ENCODE results near the gene STX5. TPM values are rescaled to one million over a fixed set of nuclear protein-coding genes. Genes with fewer than 3 reads are reported as not detected.

Gene STX5
- polyA plus RNA-seq, 3 donors: 36.4 to 39.6 (median 38.5) TPM

DNA sequence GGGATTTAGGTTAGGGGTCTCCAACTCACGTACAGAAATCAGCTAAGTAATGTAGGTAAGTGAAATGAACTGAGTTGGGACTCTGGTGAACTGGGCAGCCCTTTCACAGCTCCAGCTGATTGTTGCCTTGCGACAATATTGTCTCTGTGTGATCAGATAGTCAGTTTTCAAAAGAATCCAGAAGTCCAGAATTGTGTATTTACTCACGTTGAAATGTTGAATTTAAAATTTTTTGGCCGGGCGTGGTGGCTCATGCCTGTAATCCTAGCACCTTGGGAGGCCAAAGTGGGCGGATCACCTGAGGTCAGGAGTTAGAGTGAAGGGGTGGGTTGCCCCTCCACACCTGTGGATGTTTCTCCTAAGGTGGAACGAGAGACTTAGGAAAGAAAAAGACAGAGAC is 26.4 kb upstream of the STX5 start:
- H3K27ac Mint-ChIP-seq: peak overlapping the region in 2 of 7 donors; percentile 26 to 78
- H3K9ac ChIP-seq (ENCODE audit: insufficient read depth, low read length, poor library complexity, severe bottlenecking): no peak overlapping the region
- H3K4me1 Mint-ChIP-seq: peaks cover 46% of the 10 kb centered on the region

DNA sequence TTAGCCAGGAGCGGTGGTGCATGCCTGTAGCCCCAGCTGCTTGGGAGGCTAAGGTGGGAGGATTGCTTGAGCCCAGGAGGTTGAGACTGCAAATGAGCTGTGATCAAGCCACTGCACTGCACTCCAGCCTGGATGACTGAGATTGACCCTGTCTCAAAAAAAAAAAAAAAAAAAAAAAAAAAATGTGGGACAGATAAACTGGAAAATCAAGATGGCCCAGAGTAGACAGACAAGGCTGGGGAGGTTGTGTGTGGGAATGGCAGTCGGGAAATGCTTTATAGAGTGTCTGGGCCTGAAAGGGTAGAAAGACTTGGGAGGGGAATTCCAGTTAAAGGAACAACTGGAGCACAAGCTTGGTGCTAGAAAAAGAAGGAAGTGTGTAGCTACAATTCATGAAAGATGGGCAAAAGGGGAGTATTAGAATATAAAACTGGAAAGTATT is 25.7 kb upstream of the STX5 start:
- H3K4me3 Mint-ChIP-seq: no peak overlapping the region
- 36% methylated on average over 1 of the region's 2 CpGs for WGBS (ENCODE audit: insufficient coverage)
- H3K27ac Mint-ChIP-seq: peak overlapping the region in 5 of 7 donors; percentile 1 to 78 (median 20)
- H3K4me1 Mint-ChIP-seq: peaks cover 44% of the 10 kb centered on the region
- H3K36me3 Mint-ChIP-seq: peaks cover 17% of the 10 kb centered on the region in 2 donors
- Histone ChIP-seq H4K20me1 (ENCODE audit: insufficient read depth, low read length) (peaks cover 23% of the 10 kb centered on the region), H3K4me3 (replicated peaks in 1 of 3; ENCODE audit: low read depth in 2 of 3, low read length in 3 of 3) (no peak overlapping the region), H3K4me1 (ENCODE audit: control insufficient read depth in 1 of 2, insufficient read depth in 2 of 2, low read length in 2 of 2) (peaks cover 34 to 45% of the 10 kb centered on the region in 2 donors), H3K9ac (ENCODE audit: insufficient read depth, low read length, poor library complexity, severe bottlenecking) (no peak overlapping the region), H3K9me3 (replicated peaks in 1 of 2; ENCODE audit: control insufficient read depth in 1 of 2, insufficient read depth in 1 of 2, low read length in 2 of 2) (no peaks in the 10 kb centered on the region), H3K4me2 (replicated peaks; ENCODE audit: extremely low read depth, low read length, poor library complexity, severe bottlenecking) (no peak overlapping the region), H3K36me3 (replicated peaks in 1 of 2; ENCODE audit: control insufficient read depth in 1 of 2, insufficient read depth in 2 of 2, low read length in 2 of 2) (peaks cover 13 to 18% of the 10 kb centered on the region in 2 donors), H3K27me3 (ENCODE audit: control insufficient read depth in 2 of 2, insufficient read depth in 2 of 2, low read length in 2 of 2) (no peaks in the 10 kb centered on the region), H3K27ac (ENCODE audit: low read depth in 1 of 2, low read length in 2 of 2) (no peak overlapping the region), H3K79me2 (ENCODE audit: insufficient read depth, low read length) (peaks cover 56% of the 10 kb centered on the region), H2AFZ (ENCODE audit: insufficient read depth, low read depth, low read length, poor library complexity, severe bottlenecking) (no peak overlapping the region)
- H3K9me3 Mint-ChIP-seq: no peaks in the 10 kb centered on the region
- TF ChIP-seq, protein P1, sequence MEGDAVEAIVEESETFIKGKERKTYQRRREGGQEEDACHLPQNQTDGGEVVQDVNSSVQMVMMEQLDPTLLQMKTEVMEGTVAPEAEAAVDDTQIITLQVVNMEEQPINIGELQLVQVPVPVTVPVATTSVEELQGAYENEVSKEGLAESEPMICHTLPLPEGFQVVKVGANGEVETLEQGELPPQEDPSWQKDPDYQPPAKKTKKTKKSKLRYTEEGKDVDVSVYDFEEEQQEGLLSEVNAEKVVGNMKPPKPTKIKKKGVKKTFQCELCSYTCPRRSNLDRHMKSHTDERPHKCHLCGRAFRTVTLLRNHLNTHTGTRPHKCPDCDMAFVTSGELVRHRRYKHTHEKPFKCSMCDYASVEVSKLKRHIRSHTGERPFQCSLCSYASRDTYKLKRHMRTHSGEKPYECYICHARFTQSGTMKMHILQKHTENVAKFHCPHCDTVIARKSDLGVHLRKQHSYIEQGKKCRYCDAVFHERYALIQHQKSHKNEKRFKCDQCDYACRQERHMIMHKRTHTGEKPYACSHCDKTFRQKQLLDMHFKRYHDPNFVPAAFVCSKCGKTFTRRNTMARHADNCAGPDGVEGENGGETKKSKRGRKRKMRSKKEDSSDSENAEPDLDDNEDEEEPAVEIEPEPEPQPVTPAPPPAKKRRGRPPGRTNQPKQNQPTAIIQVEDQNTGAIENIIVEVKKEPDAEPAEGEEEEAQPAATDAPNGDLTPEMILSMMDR (IDR thresholded peaks at IDR 0.05): no peak
- H3K27me3 Mint-ChIP-seq (ENCODE audit: low read depth in 3 of 3): no peaks in the 10 kb centered on the region
- DNase-seq: peak in 1 of 3 donors; percentile 48
- intact Hi-C loops (cut with micrococcal nuclease): loop anchor here in 1 of 2 donors (10.0 kb wide), 1 partner anchor 243 kb away; the partner anchor contains the start of genes EML3 and ROM1

More for the DNA sequence above, 26.4 kb upstream of the STX5 start:
- Mint-ChIP-seq H3K4me3 (no peak overlapping the region), H3K36me3 (peaks cover 10 to 11% of the 10 kb centered on the region in 2 donors), H3K9me3 (no peaks in the 10 kb centered on the region), H3K27me3 (ENCODE audit: low read depth in 3 of 3) (no peaks in the 10 kb centered on the region)
- H4K20me1 ChIP-seq (ENCODE audit: insufficient read depth, low read length): peaks cover 21% of the 10 kb centered on the region
- H3K27me3 ChIP-seq (ENCODE audit: control insufficient read depth in 2 of 2, insufficient read depth in 2 of 2, low read length in 2 of 2): no peaks in the 10 kb centered on the region
- TF ChIP-seq, protein P1 (IDR thresholded peaks at IDR 0.05): no peak
- no peak overlapping the region for H2AFZ ChIP-seq (ENCODE audit: insufficient read depth, low read depth, low read length, poor library complexity, severe bottlenecking)
- no peak for DNase-seq
- H3K36me3 ChIP-seq (replicated peaks in 1 of 2; ENCODE audit: control insufficient read depth in 1 of 2, insufficient read depth in 2 of 2, low read length in 2 of 2): peaks cover 7 to 12% of the 10 kb centered on the region in 2 donors
- no peak overlapping the region for H3K4me3 ChIP-seq (replicated peaks in 1 of 3; ENCODE audit: low read depth in 2 of 3, low read length in 3 of 3)
- WGBS (ENCODE audit: insufficient coverage): 98% methylated on average over 6 of the region's 7 CpGs
- H3K9me3 ChIP-seq (replicated peaks in 1 of 2; ENCODE audit: control insufficient read depth in 1 of 2, insufficient read depth in 1 of 2, low read length in 2 of 2): no peaks in the 10 kb centered on the region
- intact Hi-C loops (cut with micrococcal nuclease): loop anchor here in 1 of 2 donors (10.0 kb wide), 1 partner anchor 243 kb away; the partner anchor contains the start of genes EML3 and ROM1
- no peak overlapping the region for H3K27ac ChIP-seq (ENCODE audit: low read depth in 1 of 2, low read length in 2 of 2)
- peaks cover 34 to 40% of the 10 kb centered on the region in 2 donors for H3K4me1 ChIP-seq (ENCODE audit: control insufficient read depth in 1 of 2, insufficient read depth in 2 of 2, low read length in 2 of 2)
- H3K79me2 ChIP-seq (ENCODE audit: insufficient read depth, low read length): peaks cover 53% of the 10 kb centered on the region
- H3K4me2 ChIP-seq (replicated peaks; ENCODE audit: extremely low read depth, low read length, poor library complexity, severe bottlenecking): no peak overlapping the region

Measured in CD14-positive monocyte (primary cell).